IMR-90 (cell line): ENCODE data around the gene POLA2. TPM values are rescaled to one million over a fixed set of nuclear protein-coding genes. Genes with fewer than 3 reads are reported as not detected.

Source experiments
- ATAC-seq: fragments of 200-7000 bp; cut with Tn5 transposase; 2 replicates; pipeline ENCODE4 v1.9.1; 2020; ENCODE audit warnings: low read depth, mild to moderate bottlenecking, moderate library complexity
- BruUV-seq: library from RNA; stranded (reverse); fragments of 400-500 nt; replicated peaks from 2 replicates; lab custom pipeline; 2021; lab: Mats Ljungman, UMichigan
- CTCF ChIA-PET: fragments of 300-600 bp; formaldehyde crosslinking; extraction: SDS; loops from one replicate; lab custom pipeline; 2021; ENCODE audit warnings: antibody characterized with exemption; lab: Yijun Ruan, JAX
- POLR2A ChIA-PET: fragments of 300-600 bp; sonication (Branson Sonifier 250); formaldehyde crosslinking; loops from one replicate; lab custom pipeline; 2022; ENCODE audit warnings: antibody characterized with exemption; ENCODE audit not compliant: unreplicated experiment; lab: Charles Lee
- DNase-seq: peaks from one replicate; pipeline ENCODE4 v3.0.0; 2013
- H2AFZ ChIP-seq: replicated peaks from 2 replicates; pipeline ENCODE3; 2013; ENCODE audit warnings: low read length, mild to moderate bottlenecking; ENCODE audit not compliant: poor library complexity
- H2AK5ac ChIP-seq: 2 replicates; pipeline ENCODE4 v1.6.1; 2013; ENCODE audit warnings: low read depth, low read length, inconsistent platforms
- H2AK9ac ChIP-seq: replicated peaks from 2 replicates; pipeline ENCODE3; 2013; ENCODE audit warnings: mild to moderate bottlenecking, low read depth, low read length, moderate library complexity; ENCODE audit not compliant: poor library complexity
- H2BK120ac ChIP-seq: 2 replicates; pipeline ENCODE4 v1.6.1; 2013; ENCODE audit warnings: low read depth, low read length, inconsistent platforms
- H2BK15ac ChIP-seq: 3 replicates; pipeline ENCODE4 v1.6.1; 2013; ENCODE audit warnings: low read depth, low read length, inconsistent platforms
- H2BK20ac ChIP-seq: 2 replicates; pipeline ENCODE4 v1.6.1; 2013; ENCODE audit warnings: low read depth, mild to moderate bottlenecking, inconsistent platforms, low read length, moderate library complexity
- H2BK5ac ChIP-seq: 2 replicates; pipeline ENCODE4 v1.6.1; 2013; ENCODE audit warnings: mild to moderate bottlenecking, low read depth, low read length, inconsistent platforms; ENCODE audit not compliant: poor library complexity, severe bottlenecking
- H3K14ac ChIP-seq: replicated peaks from 2 replicates; pipeline ENCODE4 v1.6.1; 2013; ENCODE audit warnings: low read depth, low read length, inconsistent platforms
- H3K18ac ChIP-seq: 2 replicates; pipeline ENCODE4 v1.6.1; 2013; ENCODE audit warnings: low read depth, low read length, control low read depth
- H3K23ac ChIP-seq: 2 replicates; pipeline ENCODE4 v1.6.1; 2013; ENCODE audit warnings: low read depth, low read length, inconsistent platforms
- H3K27ac ChIP-seq: 2 replicates; pipeline ENCODE4 v1.5.1; 2013; ENCODE audit warnings: mild to moderate bottlenecking, control low read depth, low read length; ENCODE audit not compliant: insufficient read depth
- H3K27me3 ChIP-seq: 2 replicates; pipeline ENCODE4 v1.6.1; 2013; ENCODE audit warnings: low read length; ENCODE audit not compliant: control insufficient read depth, insufficient read depth
- H3K36me3 ChIP-seq: 2 replicates; pipeline ENCODE4 v1.6.1; 2013; ENCODE audit warnings: low read length, mixed read lengths; ENCODE audit not compliant: control insufficient read depth, insufficient read depth
- H3K4ac ChIP-seq: 2 replicates; pipeline ENCODE4 v1.6.1; 2013; ENCODE audit warnings: low read depth, low read length, inconsistent platforms
- H3K4me1 ChIP-seq: 2 replicates; pipeline ENCODE4 v1.6.1; 2013; ENCODE audit warnings: low read length, mixed read lengths; ENCODE audit not compliant: control insufficient read depth, insufficient read depth
- H3K4me2 ChIP-seq: 2 replicates; pipeline ENCODE4 v1.6.1; 2013; ENCODE audit warnings: low read depth, mild to moderate bottlenecking, control low read depth, low read length, moderate library complexity
- H3K4me3 ChIP-seq: 2 replicates; pipeline ENCODE4 v1.5.1; 2013; ENCODE audit warnings: low read depth, mild to moderate bottlenecking, control low read depth, low read length, moderate library complexity; ENCODE audit not compliant: insufficient read depth
- H3K56ac ChIP-seq: 2 replicates; pipeline ENCODE4 v1.6.1; 2013; ENCODE audit warnings: low read length, inconsistent platforms; ENCODE audit not compliant: insufficient read depth; ENCODE audit errors: extremely low read depth
- H3K79me1 ChIP-seq, 2 experiments: 2 replicates each; pipeline ENCODE4 v1.6.1; 2013; ENCODE audit warnings: low read length in 2 of 2, inconsistent platforms in 1 of 2, low read depth in 1 of 2
- H3K9ac ChIP-seq: 2 replicates; pipeline ENCODE4 v1.6.1; 2013; ENCODE audit warnings: low read depth, low read length, control low read depth
- H3K9me1 ChIP-seq: 2 replicates; pipeline ENCODE4 v1.6.1; 2013; ENCODE audit warnings: low read length, inconsistent platforms; ENCODE audit not compliant: insufficient read depth
- H3K9me3 ChIP-seq: 2 replicates; pipeline ENCODE4 v1.6.1; 2013; ENCODE audit warnings: low read length; ENCODE audit not compliant: control insufficient read depth, insufficient read depth
- H4K20me1 ChIP-seq: 2 replicates; pipeline ENCODE4 v1.6.1; 2013; ENCODE audit warnings: low read length, inconsistent platforms; ENCODE audit not compliant: insufficient read depth
- H4K5ac ChIP-seq: 2 replicates; pipeline ENCODE4 v1.6.1; 2013; ENCODE audit warnings: mild to moderate bottlenecking, low read depth, low read length, control low read depth
- H4K8ac ChIP-seq, 2 experiments: 2 replicates each; pipeline ENCODE4 v1.6.1; 2013; ENCODE audit warnings: low read depth in 2 of 2, low read length in 2 of 2, control low read depth in 1 of 2, inconsistent platforms in 1 of 2
- H4K91ac ChIP-seq: 2 replicates; pipeline ENCODE4 v1.6.1; 2013; ENCODE audit warnings: low read depth, low read length, inconsistent platforms; ENCODE audit not compliant: insufficient read depth
- BHLHE40 ChIP-seq: fragments of 150-350 bp; IDR thresholded peaks from 2 replicates; pipeline ENCODE4 v1.6.1; 2016; ENCODE audit warnings: mild to moderate bottlenecking, low read depth, low read length
- CEBPB ChIP-seq: IDR thresholded peaks from 2 replicates; pipeline ENCODE4 v1.6.1; 2012; ENCODE audit warnings: low read depth, low read length, improper control_type of control experiment
- CHD1 ChIP-seq: IDR thresholded peaks from 2 replicates; pipeline ENCODE4 v1.6.1; 2012; ENCODE audit warnings: low read depth, low read length, improper control_type of control experiment
- CTCF ChIP-seq: conservative IDR thresholded peaks from 2 replicates; pipeline ENCODE4 v1.5.1; 2012; ENCODE audit warnings: mild to moderate bottlenecking, low read depth, low read length, improper control_type of control experiment
- ELK1 ChIP-seq: fragments of 150-350 bp; IDR thresholded peaks from 2 replicates; pipeline ENCODE4 v1.6.1; 2016; ENCODE audit warnings: low read depth, mild to moderate bottlenecking, low read length, moderate library complexity, borderline replicate concordance
- FOS ChIP-seq: fragments of 150-350 bp; IDR thresholded peaks from 2 replicates; pipeline ENCODE4 v1.6.1; 2016; ENCODE audit warnings: low read depth, low read length
- MAFK ChIP-seq: IDR thresholded peaks from 2 replicates; pipeline ENCODE4 v1.6.1; 2012; ENCODE audit warnings: low read depth, low read length, improper control_type of control experiment
- MAZ ChIP-seq: IDR thresholded peaks from 2 replicates; pipeline ENCODE4 v1.6.1; 2012; ENCODE audit warnings: low read depth, mild to moderate bottlenecking, low read length, improper control_type of control experiment, moderate library complexity, borderline replicate concordance
- MXI1 ChIP-seq: IDR thresholded peaks from 2 replicates; pipeline ENCODE4 v1.6.1; 2012; ENCODE audit warnings: low read depth, mild to moderate bottlenecking, low read length, moderate library complexity, borderline replicate concordance
- NFE2L2 ChIP-seq: fragments of 150-350 bp; IDR thresholded peaks from 2 replicates; pipeline ENCODE4 v1.6.1; 2016; ENCODE audit warnings: low read depth, mild to moderate bottlenecking, low read length
- POLR2A ChIP-seq: IDR thresholded peaks from 2 replicates; pipeline ENCODE4 v1.6.1; 2012; ENCODE audit warnings: mild to moderate bottlenecking, low read depth, low read length
- RAD21 ChIP-seq: IDR thresholded peaks from 2 replicates; pipeline ENCODE4 v1.6.1; 2012; ENCODE audit warnings: low read length, improper control_type of control experiment
- RCOR1 ChIP-seq: IDR thresholded peaks from 2 replicates; pipeline ENCODE4 v1.6.1; 2012; ENCODE audit warnings: mild to moderate bottlenecking, low read length, improper control_type of control experiment; ENCODE audit not compliant: insufficient replicate concordance
- RFX5 ChIP-seq: IDR thresholded peaks from 2 replicates; pipeline ENCODE4 v1.8.0; 2012; ENCODE audit warnings: low read depth, mild to moderate bottlenecking, low read length, moderate library complexity
- SMC3 ChIP-seq: fragments of 150-350 bp; IDR thresholded peaks from 2 replicates; pipeline ENCODE4 v1.6.1; 2016; ENCODE audit warnings: low read depth, mild to moderate bottlenecking, antibody characterized with exemption, low read length, moderate library complexity
- USF2 ChIP-seq: fragments of 150-350 bp; IDR thresholded peaks from 2 replicates; pipeline ENCODE4 v1.6.1; 2017; ENCODE audit warnings: mild to moderate bottlenecking, antibody characterized with exemption, low read length, low read depth
- WGBS, 2 experiments: methylation state at CpG; one replicate each; pipeline versions ENCODE4 v1.1.5 to v1.1.7; 2013; ENCODE audit warnings: missing lambda C conversion rate in 2 of 2; ENCODE audit not compliant: insufficient read length in 1 of 2; ENCODE audit errors: extremely low coverage in 2 of 2; 5-methylcytosine and 5-hydroxymethylcytosine counted together
- dilution Hi-C: fragments of 300-500 bp; cut with HindIII; formaldehyde crosslinking; loops from one replicate; pipeline ENCODE4 v1.14.3; 2018; ENCODE audit warnings: low sequenced_read_pairs; ENCODE audit not compliant: unreplicated experiment
- in situ Hi-C: fragments of 300-500 bp; cut with MboI; formaldehyde crosslinking; loops from 3 replicates; pipeline ENCODE4 v1.14.3; 2019; ENCODE audit warnings: low sequenced_read_pairs, inconsistent platforms, mixed read lengths
- intact Hi-C: fragments of 100-400 bp; cut with micrococcal nuclease; formaldehyde crosslinking; loops from 2 replicates; pipeline ENCODE4 v1.10.0; 2022
- polyA plus RNA-seq, 3 experiments: library from polyadenylated mRNA; depleted of rRNA; stranded (reverse); fragments of >200 nt; gene quantifications; 2 replicates each; pipeline ENCODE4 v1.2.3, GENCODE V29; 2012; ENCODE audit warnings: low replicate concordance in 1 of 3
- total RNA-seq: library from RNA; depleted of rRNA; stranded (reverse); fragments of >200 nt; gene quantifications from 2 replicates; pipeline ENCODE4 v1.2.3, GENCODE V29; 2012

Gene POLA2
- total and polyA plus RNA-seq, 2 of the 4 experiments (the other 2 are of a cell fraction), result 14.2 to 17.3 TPM

- dilution Hi-C loops (no loop called here), in situ Hi-C loops (no loop called here), intact Hi-C loops (no loop called here)
- Histone ChIP-seq H3K9me1 (peaks cover 33% of the 10 kb centered on the region), H3K4ac (peak overlapping the region; percentile 66), H3K27ac (peak overlapping the region; percentile 94), H2BK15ac (peak overlapping the region; percentile 98), H4K8ac (peak overlapping the region; percentile 10 to 56; a peak in 2 of 4 replicates), H3K9ac (no peak overlapping the region; the same call in 1 of the 2 replicates), H3K18ac (peak overlapping the region; percentile 39; the same call in 1 of the 2 replicates), H2AK9ac (no peak overlapping the region), H2AFZ (peak overlapping the region; percentile 27), H2BK5ac (peak overlapping the region; percentile 37), H4K91ac (peak overlapping the region; percentile 59), H2BK20ac (peak overlapping the region; percentile 78), H3K14ac (peak overlapping the region; percentile 33; the same call in 1 of the 2 replicates), H4K20me1 (0 out of 2 replicates have a peak, but pooled peaks cover 6% of the 10 kb centered on the region), H2AK5ac (peak overlapping the region; percentile 85), H3K4me2 (no peak overlapping the region; the same call in 1 of the 2 replicates), H3K36me3 (0 out of 2 replicates have a peak, but pooled peaks cover 3% of the 10 kb centered on the region), H3K9me3 (no peaks in the 10 kb centered on the region), H4K5ac (peak overlapping the region; percentile 53), H3K4me1 (peaks cover 53% of the 10 kb centered on the region), H2BK120ac (peak overlapping the region; percentile 67), H3K27me3 (no peaks in the 10 kb centered on the region), H3K56ac (no peak overlapping the region), H3K4me3 (no peak overlapping the region), H3K23ac (peak overlapping the region; percentile 21; the same call in 1 of the 2 replicates), H3K79me1 (peaks cover 14 to 58% of the 10 kb centered on the region in 2 experiments)
- TF ChIP-seq MXI1, result no peak
- no peak for TF ChIP-seq CTCF
- TF ChIP-seq BHLHE40, result no peak
- no peak for TF ChIP-seq POLR2A
- no peak for TF ChIP-seq MAZ
- no peak for TF ChIP-seq CEBPB
- no peak for TF ChIP-seq MAFK
- no peak for TF ChIP-seq RFX5
- TF ChIP-seq ELK1, result no peak
- no peak for TF ChIP-seq RCOR1
- TF ChIP-seq RAD21, result no peak
- no peak for TF ChIP-seq FOS
- TF ChIP-seq SMC3, result no peak
- TF ChIP-seq USF2, result no peak
- no peak for TF ChIP-seq NFE2L2
- no peak for TF ChIP-seq CHD1
- WGBS, 2 experiments, result 54% methylated on average over 7 of the region's 10 CpGs; no CpG with 5 or more reads in 1 of the 2 experiments
- ATAC-seq (no peak), DNase-seq (no peak)
- no TSS peak for BruUV-seq
- ChIA-PET CTCF (no interaction called here), POLR2A (no interaction called here)
Observed at GRCh38 chr11:65293909-65294381, 32.2 kb downstream of the POLA2 start.
